HG02970 (cell line): ENCODE data around the gene LRRC28.

Experiments used
- ATAC-seq: cut with Tn5 transposase; IDR thresholded peaks from one replicate; pipeline ENCODE4 v1.9.1; 2021; ENCODE audit warnings: mild to moderate bottlenecking, moderate library complexity, moderate number of reproducible peaks; ENCODE audit not compliant: unreplicated experiment, low FRiP score

The LRRC28 gene

GRCh38 chr15:99432271-99433025 is 181.2 kb downstream of the LRRC28 start:
- no peak for ATAC-seq

GRCh38 chr15:99433026-99433756 is 181.9 kb downstream of the LRRC28 start:
- ATAC-seq: no peak

GRCh38 chr15:99433757-99434450 is 182.6 kb downstream of the LRRC28 start:
- ATAC-seq: no peak

- no peak for ATAC-seq
These were observed 183.3 kb downstream of the LRRC28 start for GRCh38 chr15:99434506-99435112.

GRCh38 chr15:99435113-99435695 is 183.9 kb downstream of the LRRC28 start:
- no peak for ATAC-seq

GRCh38 chr15:99435877-99436541 is 184.7 kb downstream of the LRRC28 start:
- no peak for ATAC-seq

- no peak for ATAC-seq
These were observed 185.4 kb downstream of the LRRC28 start for GRCh38 chr15:99436542-99437314.

- ATAC-seq: no peak
These were observed 186.3 kb downstream of the LRRC28 start for GRCh38 chr15:99437315-99438223.

GRCh38 chr15:99438224-99438585 is 186.9 kb downstream of the LRRC28 start:
- ATAC-seq: no peak

GRCh38 chr15:99438691-99439523 is 187.6 kb downstream of the LRRC28 start:
- ATAC-seq: no peak

- no peak for ATAC-seq
These were observed 188.2 kb downstream of the LRRC28 start for GRCh38 chr15:99439524-99439835.

- ATAC-seq: no peak
These were observed 188.7 kb downstream of the LRRC28 start for GRCh38 chr15:99440029-99440428.
